HTR-8/SVneo (cell line): ENCODE data around the gene RPP38.

Experiments used
- DNase-seq: peaks from one replicate; pipeline ENCODE4 v3.0.0; 2011; ENCODE audit warnings: low spot score, mixed read lengths; ENCODE audit not compliant: insufficient read length
- FAIRE-seq: peaks from 2 replicates; lab custom pipeline; 2011; peaks lifted over from hg19 to GRCh38; lab: Jason Lieb, UNC

Gene RPP38

DNA sequence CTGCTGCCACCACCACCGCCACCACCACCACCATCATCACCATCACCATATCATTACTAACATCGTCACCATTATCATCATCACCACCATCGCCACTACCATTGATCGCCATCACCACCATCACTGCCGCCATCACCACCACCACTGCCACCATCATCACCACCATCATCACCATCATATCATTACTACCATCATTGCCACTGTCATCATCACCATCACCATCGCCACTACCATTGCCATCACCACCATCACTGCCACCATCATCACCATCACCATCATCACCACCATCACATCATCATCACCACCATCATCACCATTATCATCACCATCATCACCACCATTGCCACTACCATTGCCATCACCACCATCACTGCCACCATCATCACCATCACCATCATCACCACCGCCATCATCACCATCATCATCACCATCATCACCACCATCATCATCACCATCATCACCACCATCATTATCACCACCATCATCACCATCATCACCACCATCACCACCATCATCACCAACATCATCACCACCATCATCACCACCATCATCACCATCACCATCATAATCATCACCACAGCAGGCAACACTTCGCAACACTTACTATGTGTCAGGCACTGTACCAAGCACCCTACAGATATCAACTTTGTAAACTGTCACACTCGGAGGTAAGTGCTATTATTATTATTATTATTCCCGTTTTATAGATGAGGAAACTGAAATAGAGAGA is 52.1 kb downstream of the RPP38 start:
- no peak for DNase-seq
- FAIRE-seq: peak; percentile 100

GRCh38 chr10:15150563-15150962 is 53.4 kb downstream of the RPP38 start:
- FAIRE-seq: no peak
- no peak for DNase-seq

DNA sequence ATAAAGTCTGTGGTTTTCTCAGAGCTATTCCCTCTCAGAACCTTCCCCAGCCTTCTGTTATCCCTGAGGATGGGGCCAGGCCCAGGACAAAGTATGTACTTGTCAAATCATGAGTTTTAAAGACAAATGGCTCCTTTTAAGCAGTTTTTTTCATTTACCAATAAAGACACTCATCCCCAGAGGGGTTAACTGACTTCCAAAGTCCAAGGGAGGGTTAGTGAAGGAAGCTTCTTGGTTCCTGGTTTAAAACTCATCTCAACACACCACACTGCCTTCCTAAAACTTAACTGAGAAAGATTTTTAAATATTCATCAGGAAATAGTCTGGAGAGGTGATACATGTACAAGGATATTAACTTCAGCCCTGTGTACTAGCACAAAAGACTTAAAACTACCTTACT is 55.4 kb downstream of the RPP38 start:
- FAIRE-seq (no peak), DNase-seq (no peak)
